Measurements from ENCODE around the gene RASGRP3.

The RASGRP3 gene

DNA sequence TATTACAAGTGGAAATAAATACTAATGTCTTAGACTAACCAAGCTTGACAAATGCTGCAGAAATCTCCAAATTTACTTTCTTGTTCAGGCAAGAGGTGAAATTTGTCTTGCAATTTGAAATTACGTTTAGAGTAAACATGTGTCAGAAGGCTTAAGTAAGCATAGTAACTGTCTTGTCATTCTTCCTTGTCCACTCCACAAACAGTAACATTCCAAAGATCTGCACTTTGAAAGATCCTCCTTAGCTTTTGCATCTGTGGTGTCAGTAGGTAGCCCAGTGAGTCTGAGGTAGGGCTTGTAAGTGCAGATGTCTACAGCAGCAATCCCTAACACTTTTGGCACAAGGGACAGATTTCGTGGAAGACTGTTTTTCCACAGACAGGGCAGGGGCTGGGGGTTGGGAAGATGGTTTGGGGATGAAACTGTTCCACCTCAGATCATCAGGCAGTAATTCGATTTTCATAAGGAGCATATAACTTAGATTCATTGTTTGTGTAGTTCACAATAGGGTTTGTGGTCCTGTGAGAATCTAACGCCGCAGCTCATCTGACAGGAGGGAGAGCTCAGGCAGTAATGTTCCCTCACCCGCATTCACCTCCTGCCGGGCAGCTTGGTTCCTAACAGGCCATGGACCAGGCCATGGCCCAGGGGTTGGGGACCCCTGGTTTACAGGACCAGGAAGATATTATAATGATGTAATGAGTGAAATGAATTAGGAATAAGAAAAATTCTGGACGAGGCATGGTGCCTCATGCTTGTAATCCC, 18.6 kb downstream of the RASGRP3 start:
- DNase-seq: no peak

DNA sequence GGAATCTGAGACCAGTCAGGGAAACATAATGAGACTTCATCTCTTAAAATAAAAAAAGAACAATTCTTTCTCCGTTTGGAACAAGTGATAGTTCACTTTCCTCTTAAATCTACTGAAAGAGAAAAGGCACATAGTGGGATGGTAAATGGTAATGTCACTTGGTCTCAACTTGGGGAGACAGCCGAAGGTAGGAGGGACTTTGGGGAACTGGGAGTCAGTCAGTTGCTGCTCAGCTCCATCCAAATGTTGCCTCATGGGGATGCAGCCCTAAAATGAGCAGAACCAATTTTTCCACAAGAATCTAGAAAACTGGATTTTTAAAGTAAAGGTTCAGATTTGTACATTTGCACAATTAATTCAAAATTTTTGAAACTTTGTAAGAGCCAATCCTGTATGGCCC, 19.2 kb downstream of the RASGRP3 start:
- DNase-seq: no peak

DNA sequence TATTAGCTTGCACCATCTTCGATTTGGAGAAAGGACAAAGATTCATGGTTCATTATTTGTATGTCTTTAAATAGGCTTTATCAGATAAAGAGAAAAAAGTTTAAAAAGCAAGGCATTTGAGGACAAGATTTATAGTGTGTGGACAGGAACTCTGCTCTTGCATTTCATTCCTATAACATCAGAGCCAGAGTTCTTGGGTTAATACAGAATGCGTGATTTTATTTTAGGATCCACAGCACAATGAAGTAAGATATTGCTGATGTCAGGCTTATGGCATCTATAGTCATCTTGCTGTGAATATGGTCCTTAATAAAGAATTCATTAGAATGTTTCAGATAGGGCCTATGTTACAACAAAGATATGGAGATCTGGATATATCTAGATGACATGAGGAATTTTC, 19.7 kb downstream of the RASGRP3 start:
- no peak for DNase-seq

DNA sequence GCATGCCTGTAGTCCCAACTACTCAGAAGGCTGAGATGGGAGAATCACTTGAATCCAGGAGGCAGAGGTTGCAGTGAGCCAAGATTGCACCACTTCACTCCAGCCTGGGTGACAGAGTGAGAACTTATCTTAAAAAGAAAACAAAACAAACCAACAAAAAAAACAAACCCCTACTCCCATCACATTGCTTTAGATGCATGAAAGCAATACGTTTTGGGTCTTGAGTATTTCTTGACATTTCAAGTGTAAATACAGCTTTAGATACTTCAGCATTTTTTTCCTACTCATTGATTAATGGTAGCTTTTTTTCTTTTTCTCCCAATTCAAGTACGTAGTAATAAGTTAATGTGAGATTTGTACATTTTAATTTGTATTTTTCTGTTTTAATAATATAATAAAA, 20.3 kb downstream of the RASGRP3 start:
- DNase-seq: no peak

DNA sequence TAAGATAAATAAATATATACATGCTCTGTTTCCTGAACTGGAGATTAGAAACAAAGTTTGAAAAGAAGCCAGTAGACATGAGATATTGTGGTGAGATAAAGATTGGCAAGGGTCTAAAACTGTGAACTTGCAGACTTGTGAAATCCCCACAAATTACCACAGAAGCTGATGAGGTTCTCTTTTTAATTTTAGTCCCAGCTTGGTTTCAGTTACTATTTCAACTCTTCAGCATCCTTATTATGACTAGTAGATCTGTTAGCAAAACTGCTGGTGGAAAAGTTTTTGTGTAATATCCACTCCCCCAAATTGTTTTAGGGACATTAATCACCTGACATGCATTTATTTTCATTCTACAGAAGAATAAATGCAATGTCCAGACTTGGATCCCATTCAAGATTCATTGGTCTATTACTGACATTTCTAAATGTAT, 20.8 kb downstream of the RASGRP3 start:
- no peak for DNase-seq

DNA sequence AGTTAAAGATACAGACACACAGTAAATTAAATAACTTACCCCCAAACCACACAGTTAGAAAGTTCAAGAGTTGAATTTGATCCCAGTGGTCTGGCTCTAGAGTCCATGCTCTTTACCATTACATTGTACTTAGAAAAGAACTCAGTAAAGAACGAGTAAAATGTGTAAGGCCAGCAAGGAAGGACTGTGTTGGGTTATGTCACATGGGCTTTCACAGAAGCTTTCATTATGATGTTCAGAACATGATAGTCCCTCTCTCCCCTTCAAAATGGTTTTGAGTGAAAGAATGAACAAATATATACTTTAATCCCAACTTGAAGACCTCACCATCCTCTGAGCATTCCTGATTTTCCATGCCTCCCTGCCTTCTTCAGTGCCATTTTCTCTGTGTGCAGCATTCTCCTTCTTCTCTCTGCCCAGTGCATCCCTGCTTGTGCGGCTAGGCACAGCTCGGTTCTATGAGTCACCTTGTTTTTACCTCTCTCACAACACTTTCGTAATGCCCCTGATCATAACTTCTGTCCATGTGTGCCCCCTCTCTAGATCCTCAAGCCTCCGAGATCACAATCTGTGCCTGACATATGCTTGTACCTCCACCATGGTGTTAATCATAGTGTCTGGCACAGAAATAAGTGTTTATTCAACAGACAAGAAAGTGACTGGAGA, 22.0 kb downstream of the RASGRP3 start:
- no peak for DNase-seq

DNA sequence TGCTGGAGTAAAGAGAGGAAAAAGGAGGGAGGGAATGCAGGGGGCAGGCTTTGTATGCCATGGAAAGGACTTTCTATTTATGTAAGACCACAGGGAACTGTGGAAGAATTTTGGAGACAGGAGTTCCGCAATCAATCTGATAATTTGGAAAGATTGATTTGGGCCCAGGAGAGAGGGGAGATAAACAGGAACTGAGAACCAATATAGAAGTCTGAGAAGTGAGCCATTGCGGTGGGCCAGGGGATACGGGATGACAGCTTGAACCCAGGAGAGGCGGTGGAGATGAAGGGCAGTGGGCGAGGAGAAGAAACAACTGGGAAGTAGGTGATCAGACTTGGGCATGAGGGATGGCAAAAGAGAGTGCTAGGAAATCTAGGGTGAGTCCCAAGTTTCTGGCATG, 23.7 kb downstream of the RASGRP3 start:
- DNase-seq: no peak

DNA sequence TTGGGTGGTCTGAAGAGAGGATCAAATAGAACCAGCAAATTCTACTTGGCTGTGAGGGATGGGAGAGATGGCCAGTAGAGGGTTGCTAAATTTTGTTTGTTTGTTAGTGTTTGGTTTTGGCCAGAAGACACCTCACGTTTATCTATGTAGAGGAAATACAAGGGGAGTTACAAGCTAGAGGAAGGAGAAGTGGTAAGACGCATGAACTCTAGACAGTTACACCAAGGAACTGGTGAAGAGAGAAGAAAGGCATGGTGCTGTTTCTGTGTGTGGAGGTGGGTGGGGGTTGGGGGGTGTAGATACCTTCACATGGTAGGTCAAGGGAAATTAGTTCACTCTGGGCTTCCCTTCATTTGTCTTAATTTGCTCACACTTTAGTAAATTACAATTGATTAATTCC, 25.6 kb downstream of the RASGRP3 start:
- DNase-seq: no peak

DNA sequence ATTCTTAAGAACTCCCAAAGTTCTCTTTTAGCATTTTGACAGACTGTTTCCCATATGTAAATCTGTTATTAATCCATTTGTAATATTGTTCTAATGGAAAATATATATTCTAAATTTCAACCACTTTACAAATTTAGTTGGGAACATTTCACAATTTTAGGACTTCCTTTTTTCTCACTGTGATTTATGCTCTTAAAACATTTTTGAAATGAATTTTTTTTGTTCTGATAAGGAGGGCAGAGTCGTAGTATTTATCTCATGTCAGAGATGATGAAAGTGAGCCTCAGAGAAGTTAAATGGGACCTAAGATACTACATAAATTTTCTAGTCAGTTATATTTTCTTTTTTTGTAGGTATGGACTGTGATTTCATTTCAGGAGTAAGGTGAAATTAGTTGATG, 26.6 kb downstream of the RASGRP3 start:
- no peak for DNase-seq

DNA sequence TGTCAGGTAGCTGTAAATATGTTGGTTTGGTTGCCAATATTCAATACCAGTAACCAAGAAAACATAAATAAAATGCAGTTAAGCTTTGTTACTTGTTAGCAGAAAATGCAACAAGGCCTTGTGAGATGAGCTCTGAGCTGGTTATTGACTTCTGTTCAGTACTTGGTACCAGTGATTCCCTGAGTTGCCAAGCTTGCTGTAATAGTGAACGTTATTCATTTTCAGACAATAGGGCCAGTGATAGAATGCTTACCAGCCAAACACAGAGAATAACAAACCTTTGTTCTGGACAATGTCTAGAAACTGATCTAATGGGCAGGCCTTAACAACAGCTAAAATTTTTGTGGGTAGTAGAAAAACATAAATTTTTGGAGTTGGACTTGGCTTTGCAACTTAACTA, 29.5 kb downstream of the RASGRP3 start:
- no peak for DNase-seq

DNA sequence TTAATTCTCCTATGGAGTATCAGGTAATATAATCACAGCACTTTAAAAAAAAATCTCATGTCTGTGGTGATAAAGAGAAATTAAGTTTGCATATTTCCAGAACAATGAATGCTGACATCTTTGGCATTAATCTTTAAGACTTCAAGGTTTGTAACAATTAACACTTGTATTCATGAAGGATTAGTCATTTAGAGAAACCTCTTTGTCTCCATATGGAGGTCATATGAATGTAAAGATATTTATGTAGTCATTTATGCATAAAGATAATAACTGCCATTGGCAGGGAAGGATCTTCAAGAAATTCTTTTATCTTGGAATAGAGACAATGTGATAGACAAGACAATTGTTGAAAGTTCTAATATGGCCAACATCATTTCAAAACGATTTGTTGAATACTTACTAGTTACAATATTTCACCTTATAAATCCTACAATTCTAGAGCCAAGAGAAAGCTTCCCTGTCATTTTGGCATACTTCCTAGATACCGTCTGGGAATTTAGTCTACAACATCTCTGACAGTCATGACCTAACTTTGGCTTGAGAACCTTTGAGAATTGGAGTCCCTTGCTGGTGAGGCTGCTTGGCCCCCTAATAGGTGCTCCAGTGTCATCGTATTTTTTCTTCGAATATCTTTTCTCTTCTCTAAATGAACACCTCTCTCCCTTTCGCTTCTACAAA, 33.6 kb downstream of the RASGRP3 start:
- no peak for DNase-seq

DNA sequence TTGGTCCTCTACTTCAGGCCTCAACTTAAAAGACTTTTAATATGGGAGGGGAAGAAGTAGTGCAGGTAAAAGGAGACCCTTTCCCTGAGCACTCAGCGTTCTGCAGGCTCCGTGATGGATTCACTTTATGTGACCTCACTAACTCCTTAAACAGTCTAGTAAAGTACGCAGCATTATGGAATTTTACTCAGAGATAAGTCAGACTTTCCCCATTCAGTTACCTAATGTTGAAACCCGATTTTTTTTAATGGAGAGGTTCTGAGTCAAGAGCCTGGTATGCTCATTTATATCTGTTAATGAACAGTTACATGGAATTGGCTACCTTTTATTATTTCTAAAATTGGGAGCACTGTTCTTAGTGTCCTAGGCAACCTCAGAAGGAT, 34.1 kb downstream of the RASGRP3 start:
- DNase-seq: no peak

DNA sequence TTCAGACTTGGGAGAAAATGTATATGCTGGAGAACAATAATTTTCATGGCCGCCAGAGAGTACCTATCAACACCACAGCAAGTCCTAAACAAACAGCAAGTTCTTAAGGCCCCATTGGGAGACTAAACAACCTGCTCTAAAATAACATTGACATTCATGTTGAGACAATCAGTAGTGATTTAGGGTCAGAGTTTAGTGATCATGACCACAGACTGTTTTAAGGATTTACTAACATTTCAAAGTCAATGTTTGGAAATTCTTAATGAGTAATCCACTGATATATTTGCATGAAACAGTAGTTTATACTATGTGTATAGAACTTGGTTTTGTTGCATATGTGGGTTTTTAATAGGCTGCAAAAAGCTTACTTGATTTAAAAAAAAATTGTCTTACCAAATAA, 34.7 kb downstream of the RASGRP3 start:
- DNase-seq: no peak

DNA sequence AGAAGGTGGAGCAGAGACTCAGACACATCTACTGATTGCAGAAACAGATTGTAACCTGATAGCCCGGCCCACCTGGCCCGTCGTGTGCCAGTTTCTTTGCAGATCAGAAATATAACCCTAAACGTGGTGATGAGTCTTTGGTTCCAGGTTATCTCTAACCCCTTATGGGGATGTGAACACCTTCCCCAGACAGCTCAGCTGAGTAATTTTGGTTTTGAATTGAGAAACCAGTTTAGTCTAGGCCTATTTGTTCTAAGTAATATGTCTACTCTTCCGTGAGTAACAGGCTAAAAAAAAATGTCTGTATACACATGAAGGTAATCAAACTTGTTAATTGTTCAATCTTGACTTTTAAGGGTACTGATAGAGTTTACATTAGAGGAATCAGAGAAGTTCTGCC, 35.7 kb downstream of the RASGRP3 start:
- no peak for DNase-seq

DNA sequence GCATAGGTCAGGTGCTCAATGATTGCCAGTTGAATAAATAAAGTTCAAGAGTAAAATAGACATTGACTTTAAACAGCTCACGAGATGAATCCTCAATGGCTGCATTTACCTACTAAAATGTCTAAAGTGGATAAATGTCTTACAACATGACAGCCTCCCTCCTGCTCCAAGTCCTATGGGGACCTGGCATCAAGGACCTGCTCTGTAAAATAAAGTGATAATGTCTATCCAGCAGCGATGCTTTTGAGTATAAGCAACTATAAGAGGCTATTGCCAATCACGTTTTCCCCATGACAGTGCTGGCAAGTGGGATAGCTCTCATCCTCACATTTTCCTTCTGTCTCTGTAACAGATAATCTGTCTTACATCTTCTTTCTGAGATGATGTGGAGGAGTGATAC, 37.0 kb downstream of the RASGRP3 start:
- no peak for DNase-seq

DNA sequence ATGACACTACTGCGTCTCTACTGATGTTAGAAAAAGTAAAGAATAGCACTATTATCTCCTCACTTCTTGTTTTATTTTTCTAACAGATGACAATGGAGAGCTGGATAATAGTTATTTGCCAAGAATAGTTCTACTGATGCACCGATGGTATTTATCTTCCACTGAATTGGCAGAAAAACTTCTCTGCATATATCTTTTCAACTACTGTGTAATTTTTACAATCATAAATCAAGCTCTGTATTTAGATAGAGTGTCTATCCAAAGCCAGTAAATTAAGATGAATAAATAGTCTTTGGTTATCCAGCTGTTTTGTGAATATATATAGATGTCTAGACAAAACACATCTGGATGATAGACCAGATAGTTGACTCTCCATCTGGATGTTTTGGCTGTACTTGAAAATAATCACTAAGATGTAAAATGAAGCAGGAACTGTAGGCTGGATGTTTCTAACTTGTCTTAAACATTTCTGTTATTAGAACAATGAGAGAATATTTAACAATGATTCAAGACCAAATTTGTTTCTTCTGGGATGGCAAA, 40.1 kb downstream of the RASGRP3 start:
- no peak for DNase-seq

DNA sequence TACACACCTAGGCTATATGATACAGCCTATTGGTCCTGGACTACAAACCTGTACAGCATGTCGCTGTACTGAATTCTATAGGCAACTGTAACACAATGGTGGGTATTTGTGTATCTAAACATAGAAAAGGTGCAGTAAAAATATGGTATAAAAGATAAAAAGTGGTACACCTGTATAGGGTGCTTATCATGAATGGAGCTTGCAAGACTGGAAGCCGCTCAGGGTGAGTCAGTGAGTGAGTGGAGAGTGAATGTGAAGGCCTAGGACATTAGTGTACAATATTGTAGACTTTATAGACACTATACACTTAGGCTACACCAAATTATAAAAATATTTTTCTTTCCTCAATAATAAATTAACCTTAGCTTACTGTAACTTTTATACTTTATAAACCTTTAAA, 41.8 kb downstream of the RASGRP3 start:
- no peak for DNase-seq

DNA sequence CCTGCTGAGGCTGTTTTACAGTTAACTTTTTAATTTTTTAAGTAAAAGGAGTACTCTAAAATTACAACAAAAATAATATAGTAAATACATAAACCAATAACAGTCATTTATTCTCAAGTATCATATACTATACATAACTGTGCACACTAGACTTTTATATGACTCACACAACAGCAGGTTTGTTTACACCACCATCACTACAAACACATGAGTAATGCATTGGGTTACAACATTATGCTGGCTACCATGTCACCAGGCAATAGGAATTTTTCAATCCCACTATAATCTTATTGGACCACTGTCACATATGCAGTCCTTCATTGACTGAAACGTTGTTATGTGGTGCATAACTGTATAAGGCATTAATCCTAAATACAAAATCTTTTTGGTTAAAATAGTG, 42.5 kb downstream of the RASGRP3 start:
- DNase-seq: no peak

DNA sequence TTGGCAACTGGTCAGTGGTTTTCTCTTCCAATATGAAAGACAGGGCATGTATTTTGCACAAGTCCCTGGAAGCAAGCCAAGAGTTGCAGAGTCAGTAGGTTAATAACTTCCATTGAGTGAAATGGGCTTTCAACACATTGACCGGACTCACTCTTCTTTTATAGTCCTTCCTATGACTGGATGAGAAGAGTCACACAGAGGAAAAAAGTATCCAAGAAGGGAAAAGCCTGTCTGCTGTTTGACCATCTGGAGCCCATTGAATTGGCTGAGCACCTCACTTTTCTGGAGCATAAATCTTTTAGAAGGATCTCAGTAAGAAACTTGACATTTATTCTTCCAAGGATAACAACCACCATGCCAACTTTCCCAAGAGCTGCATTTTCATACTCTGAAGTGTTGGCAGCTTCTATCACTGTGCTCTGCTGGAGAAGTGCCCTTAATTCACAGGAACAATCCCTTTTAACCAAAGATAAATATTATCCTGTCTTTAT, 45.4 kb downstream of the RASGRP3 start:
- DNase-seq: no peak

DNA sequence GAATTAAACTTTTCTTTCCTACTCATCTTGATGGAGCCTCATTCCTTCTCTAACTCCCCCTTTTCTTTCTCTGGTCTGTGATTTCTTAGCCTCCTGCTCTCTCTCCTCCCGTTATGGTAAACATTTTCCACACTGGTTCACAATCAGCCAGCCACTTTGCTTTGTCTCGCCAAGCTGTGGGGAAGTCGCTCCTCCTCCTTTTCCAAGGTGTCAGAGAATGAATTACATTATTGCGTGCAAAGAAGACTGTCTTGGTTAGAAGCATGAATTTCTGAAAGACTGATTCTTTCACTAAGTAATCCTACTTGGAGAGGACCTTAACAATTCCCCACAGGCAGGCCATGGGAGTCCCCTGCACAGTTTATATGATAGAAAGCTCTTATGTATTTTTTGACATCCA, 46.1 kb downstream of the RASGRP3 start:
- DNase-seq: no peak

DNA sequence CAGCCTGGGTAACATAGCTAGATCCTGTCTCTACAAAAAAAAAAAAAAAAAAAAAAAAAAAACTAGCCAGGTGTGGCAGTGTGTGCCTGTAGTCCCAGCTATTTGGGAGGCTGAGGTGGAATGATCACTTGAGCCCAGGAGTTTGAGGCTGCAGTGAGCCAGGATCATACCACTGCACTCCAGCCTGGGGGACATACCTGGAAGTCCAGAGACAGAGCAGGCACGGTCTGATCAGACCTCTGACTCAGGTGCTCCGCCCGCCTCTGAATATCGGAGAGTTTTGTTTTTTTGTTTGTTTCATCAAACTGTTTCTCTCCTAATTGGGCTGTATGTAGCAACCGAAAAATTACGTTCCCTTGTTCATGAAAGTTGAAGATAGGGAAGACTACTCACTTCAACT, 49.2 kb downstream of the RASGRP3 start:
- no peak for DNase-seq

DNA sequence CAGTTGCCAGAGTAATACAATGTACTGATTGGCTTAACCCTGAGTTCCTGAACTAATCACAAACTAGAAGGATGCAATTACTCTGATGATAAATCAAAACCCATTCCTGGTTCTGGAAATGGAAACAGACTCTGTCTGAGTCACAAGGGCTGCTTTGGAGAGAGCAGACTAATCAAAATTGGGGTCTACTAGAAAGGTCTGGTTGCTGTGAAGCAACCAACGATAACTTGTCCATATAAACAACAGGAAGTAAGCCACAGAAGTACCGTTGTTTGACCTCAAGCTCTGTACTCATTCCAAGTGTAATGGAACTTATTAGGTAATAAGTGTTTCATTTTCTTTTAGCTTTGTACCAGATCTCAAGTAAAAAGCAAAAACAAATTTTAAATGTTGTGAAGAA, 49.7 kb downstream of the RASGRP3 start:
- no peak for DNase-seq

DNA sequence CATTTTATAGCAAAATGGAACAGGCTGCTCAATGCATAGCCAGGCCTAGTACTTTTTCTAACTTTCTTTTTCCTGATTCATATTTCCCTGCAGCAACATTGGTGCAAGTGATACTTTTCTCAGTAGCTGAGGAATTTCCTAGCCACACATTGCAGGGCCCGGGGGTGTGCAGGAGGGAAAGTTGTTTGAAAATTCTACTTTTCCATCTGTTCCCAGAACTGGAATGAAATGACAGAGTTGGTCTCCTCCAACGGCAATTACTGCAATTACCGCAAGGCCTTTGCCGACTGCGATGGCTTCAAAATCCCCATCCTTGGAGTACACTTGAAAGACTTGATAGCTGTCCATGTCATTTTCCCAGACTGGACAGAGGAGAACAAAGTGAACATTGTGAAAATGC, 50.5 kb downstream of the RASGRP3 start:
- DNase-seq: no peak

DNA sequence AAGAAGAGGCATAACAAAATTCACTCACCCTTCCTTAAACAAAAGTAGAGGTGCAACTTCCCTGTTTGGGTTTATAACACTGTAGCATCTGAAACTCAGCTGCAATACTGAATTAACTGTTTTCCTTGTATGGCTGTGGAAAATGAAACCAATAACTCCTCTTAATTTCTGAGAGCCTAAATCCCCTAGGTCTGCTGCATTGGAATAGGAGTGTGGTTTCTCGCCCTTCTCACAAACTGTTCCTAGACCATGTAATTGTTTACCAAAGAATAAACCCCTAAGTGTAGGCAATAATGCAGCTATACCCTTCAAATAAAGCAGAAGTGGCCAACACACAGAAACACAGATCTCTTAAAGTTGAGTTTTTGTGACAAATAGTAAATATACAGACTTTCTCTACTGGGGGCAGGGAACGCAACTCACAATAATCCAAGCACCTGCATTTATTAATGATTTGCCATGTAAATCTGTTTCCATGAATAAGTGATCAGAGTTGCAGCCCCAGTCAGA, 52.0 kb downstream of the RASGRP3 start:
- DNase-seq: no peak
